Measurements from ENCODE around the gene OR5A2. TPM values are rescaled to one million over a fixed set of nuclear protein-coding genes. Genes with fewer than 3 reads are reported as not detected.
"Not testable (repeated sequence)": the region's sequence is repeated elsewhere in the genome, so short reads cannot be mapped to it uniquely, and the experiment has no call there.

Gene OR5A2
- polyA plus RNA-seq, 6 donors from 2014 or later = not detected

DNA sequence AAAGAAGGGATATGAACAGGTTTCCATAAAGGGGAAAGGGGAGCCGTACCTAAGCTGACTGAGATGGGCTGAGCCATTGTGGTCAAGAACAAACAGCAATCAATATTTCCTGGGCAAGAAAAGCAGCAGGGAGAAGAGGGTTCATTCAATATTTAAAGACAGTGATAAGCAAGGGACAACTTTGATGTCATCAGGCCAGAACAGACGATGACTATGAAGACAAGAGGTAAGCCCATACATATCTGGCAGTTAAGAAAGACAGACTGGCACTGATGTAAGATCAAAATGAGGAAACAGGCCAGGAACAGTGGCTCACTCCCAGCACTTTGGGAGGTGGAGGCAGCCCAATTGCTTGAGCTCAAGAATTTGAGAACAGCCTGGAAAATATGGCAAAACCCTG, 2.4 kb downstream of the OR5A2 start:
- Mint-ChIP-seq H3K27me3 (no peaks in the 10 kb centered on the region), H3K4me1 (peaks cover 10 to 34% (median 10%) of the 10 kb centered on the region in 3 donors), H3K9me3 (peaks cover 0 to 5% (median 0%) of the 10 kb centered on the region in 7 donors), H3K36me3 (peaks cover 0 to 8% of the 10 kb centered on the region in 2 donors), H3K27ac (peak overlapping the region in 1 of 6 donors; percentile 72), H3K4me3 (no peak overlapping the region)
- ATAC-seq (ENCODE audit: low read depth in 2 of 2) (no peak), DNase-seq (no peak)

DNA sequence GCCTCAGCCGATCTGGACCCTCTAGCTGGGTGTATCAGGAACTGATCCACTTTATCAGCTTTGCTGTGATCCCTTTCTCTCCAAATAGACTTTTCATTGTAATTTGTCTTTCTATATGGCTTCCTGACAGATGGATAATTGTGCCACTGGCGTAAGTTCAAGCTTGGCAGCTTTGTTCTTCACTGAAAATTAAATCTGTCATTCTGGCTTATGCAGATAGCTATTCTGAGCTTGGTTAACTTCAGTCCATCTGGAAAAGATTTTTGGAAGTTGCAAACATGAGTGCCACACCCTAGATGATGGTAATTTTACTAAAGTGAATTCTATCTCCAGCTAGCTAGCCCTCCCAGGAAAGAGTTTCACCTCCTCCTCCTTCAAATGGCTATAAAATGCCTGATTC, 8.1 kb downstream of the OR5A2 start:
- H3K27ac Mint-ChIP-seq = no peak overlapping the region

DNA sequence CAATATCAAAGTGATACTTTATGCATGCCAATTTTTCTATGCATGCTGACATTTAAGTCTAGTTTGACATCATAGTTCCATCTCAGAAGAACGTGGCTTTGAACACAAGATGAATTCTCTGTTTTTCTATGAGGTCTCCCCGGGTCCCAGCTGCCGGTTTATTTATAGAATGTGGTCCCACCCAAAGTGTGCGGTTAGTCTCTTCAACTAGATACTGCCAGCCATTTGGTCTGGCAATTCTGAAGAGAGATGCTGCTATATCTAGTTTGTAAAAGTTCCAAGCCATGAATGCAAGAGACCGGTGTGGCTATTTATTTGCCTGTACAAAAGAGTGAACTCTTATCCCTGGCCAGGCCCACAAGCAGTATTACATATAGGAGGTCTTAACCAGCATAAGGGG, 9.2 kb downstream of the OR5A2 start:
- H3K27ac Mint-ChIP-seq = peak overlapping the region; percentile 20 to 96 (median 84)
- H3K27me3 Mint-ChIP-seq = no peaks in the 10 kb centered on the region
- H3K4me1 Mint-ChIP-seq = peaks cover 45 to 51% (median 48%) of the 10 kb centered on the region in 3 donors
- ATAC-seq (ENCODE audit: low read depth in 2 of 2) (peak; percentile 76 to 77), DNase-seq (peak; percentile 56)
- peaks cover 0 to 8% of the 10 kb centered on the region in 2 donors for H3K36me3 Mint-ChIP-seq
- peaks cover 0 to 11% (median 7%) of the 10 kb centered on the region in 7 donors for H3K9me3 Mint-ChIP-seq
- H3K4me3 Mint-ChIP-seq = peak overlapping the region; percentile 31 to 85 (median 56)

More for the DNA sequence above, 8.1 kb downstream of the OR5A2 start:
- Mint-ChIP-seq H3K4me3 (peak overlapping the region in 1 of 8 donors; percentile 5), H3K36me3 (peaks cover 0 to 8% of the 10 kb centered on the region in 2 donors), H3K27me3 (no peaks in the 10 kb centered on the region), H3K4me1 (peaks cover 52 to 60% (median 56%) of the 10 kb centered on the region in 3 donors), H3K9me3 (peaks cover 0 to 11% (median 7%) of the 10 kb centered on the region in 7 donors)
- ATAC-seq (ENCODE audit: low read depth in 2 of 2) = no peak
- no peak for DNase-seq

DNA sequence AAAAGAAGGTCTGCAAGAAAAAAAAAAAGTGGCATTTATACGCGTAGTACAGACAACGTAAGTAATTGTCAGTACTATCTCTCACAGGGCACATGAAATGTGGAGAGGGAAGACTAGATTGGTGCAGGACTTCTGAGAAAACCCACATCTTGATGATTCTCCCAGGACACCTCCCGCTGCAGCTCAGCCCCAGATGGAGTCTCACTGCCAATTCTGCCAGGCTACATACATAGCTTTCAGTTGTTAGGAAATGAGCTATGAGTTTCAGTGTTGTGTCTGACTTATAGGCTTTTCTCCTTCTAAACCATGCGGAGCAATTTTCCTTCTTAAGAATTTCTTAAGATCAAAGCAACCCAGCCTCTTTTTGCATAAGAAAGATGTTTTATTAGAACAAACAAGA, 9.6 kb downstream of the OR5A2 start:
- Mint-ChIP-seq H3K27me3 (no peaks in the 10 kb centered on the region), H3K4me3 (peak overlapping the region; percentile 31 to 85 (median 56)), H3K4me1 (peaks cover 44 to 49% (median 47%) of the 10 kb centered on the region in 3 donors), H3K36me3 (peaks cover 0 to 8% of the 10 kb centered on the region in 2 donors), H3K9me3 (peaks cover 0 to 11% (median 7%) of the 10 kb centered on the region in 7 donors), H3K27ac (peak overlapping the region in 5 of 6 donors; percentile 20 to 96 (median 87))
- DNase-seq (no peak), ATAC-seq (ENCODE audit: low read depth in 2 of 2) (peak; percentile 30 to 37)

DNA sequence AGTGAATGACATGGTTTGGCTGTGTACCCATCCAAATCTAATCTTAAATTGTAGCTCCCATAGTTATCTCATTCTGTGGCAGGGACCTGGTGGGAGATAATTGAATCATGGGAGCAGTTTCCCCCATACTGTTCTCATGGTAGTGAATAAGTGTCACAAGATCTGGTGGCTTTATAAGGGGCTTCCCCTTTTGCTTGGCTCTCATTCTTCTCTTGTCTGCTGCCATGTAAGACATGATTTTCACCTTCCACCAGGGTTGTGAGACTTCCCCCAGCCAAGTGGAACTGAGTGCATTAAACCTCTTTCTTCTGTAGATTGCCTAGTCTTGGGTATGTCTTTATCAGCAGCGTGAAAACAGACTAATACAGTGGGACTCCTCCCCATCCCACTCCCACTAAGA, 11.1 kb downstream of the OR5A2 start:
- Mint-ChIP-seq H3K4me3 (peak overlapping the region in 3 of 8 donors; percentile 22 to 48 (median 32)), H3K27ac (peak overlapping the region in 3 of 6 donors; percentile 34 to 71 (median 40))

DNA sequence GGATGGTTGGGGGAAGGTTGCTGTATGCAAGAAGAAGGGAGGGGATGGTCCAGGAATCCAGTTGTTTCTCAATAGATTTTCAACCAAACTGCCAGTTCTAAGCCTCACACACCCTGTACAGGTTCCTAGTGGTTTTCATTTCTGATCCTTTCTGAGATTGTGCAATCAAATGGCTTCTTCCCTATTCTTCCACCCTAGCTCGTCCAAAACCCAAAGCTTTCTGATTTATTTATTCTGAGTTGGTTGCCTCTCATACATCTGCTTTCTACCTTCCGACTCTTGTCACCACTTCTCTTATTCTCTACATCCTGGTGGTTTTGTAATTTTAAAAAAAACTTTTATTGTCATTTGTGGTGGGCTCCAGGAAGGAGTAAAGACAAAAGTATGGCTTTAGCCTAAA, 12.6 kb downstream of the OR5A2 start:
- no peak for ATAC-seq (ENCODE audit: low read depth in 2 of 2)
- Mint-ChIP-seq H3K27me3 (no peaks in the 10 kb centered on the region), H3K36me3 (peaks cover 8 to 13% of the 10 kb centered on the region in 2 donors), H3K27ac (peak overlapping the region in 1 of 6 donors; percentile 22), H3K4me1 (peaks cover 38 to 43% (median 40%) of the 10 kb centered on the region in 3 donors), H3K4me3 (no peak overlapping the region), H3K9me3 (peaks cover 5 to 37% (median 21%) of the 10 kb centered on the region in 7 donors)
- no peak for DNase-seq

More for the DNA sequence above, 11.1 kb downstream of the OR5A2 start:
- H3K9me3 Mint-ChIP-seq = peaks cover 4 to 22% (median 9%) of the 10 kb centered on the region in 7 donors
- H3K27me3 Mint-ChIP-seq = no peaks in the 10 kb centered on the region
- ATAC-seq (ENCODE audit: low read depth in 2 of 2) (peak in 1 of 2 donors; percentile 42), DNase-seq (no peak)
- peaks cover 43 to 47% (median 44%) of the 10 kb centered on the region in 3 donors for H3K4me1 Mint-ChIP-seq
- peaks cover 5 to 6% of the 10 kb centered on the region in 2 donors for H3K36me3 Mint-ChIP-seq

DNA sequence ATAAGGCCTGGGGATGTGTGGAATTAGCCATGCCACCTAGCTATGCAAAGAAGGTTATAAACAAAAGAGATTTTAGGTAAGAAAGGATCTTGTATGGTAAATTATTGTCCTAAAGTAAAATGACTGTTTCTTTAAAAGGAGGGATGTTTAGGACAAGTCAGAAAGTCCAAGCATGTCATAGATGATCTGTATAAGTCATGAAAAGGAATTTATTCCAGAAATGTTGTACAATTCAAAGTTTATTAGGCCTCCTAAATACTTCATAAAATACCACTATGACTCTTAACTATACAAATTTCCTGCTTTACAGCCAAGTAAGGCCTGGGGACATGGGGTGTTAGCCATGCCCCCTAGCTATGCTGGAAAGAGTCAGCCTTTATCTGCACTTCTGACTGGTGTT, 22.7 kb downstream of the OR5A2 start:
- no peak overlapping the region for H3K4me3 Mint-ChIP-seq
- DNase-seq (no peak), ATAC-seq (ENCODE audit: low read depth in 2 of 2) (no peak)
- no peaks in the 10 kb centered on the region for H3K36me3 Mint-ChIP-seq
- no peak overlapping the region for H3K27ac Mint-ChIP-seq
- no peaks in the 10 kb centered on the region for H3K27me3 Mint-ChIP-seq
- peaks cover 0 to 34% (median 17%) of the 10 kb centered on the region in 7 donors for H3K9me3 Mint-ChIP-seq
- H3K4me1 Mint-ChIP-seq = no peaks in the 10 kb centered on the region

DNA sequence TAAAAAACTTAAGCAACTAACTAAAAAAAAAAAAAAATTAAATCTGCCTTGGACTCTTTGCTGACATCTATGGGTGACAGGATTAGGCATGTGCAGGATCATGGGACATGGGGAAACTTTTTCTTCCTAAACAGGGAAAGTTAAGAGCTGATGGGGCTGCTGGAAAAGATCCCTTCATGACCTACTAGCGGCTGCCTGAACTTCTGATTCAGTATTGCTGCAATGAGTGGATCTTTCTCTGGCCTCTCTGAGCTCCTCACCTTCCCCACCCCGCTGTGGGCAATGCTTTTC, 25.0 kb downstream of the OR5A2 start:
- Mint-ChIP-seq H3K27me3 (no peaks in the 10 kb centered on the region), H3K9me3 (peaks cover 0 to 17% (median 17%) of the 10 kb centered on the region in 7 donors), H3K4me3 (no peak overlapping the region), H3K27ac (no peak overlapping the region), H3K4me1 (no peaks in the 10 kb centered on the region), H3K36me3 (no peaks in the 10 kb centered on the region)
- DNase-seq (no peak), ATAC-seq (ENCODE audit: low read depth in 2 of 2) (no peak)

DNA sequence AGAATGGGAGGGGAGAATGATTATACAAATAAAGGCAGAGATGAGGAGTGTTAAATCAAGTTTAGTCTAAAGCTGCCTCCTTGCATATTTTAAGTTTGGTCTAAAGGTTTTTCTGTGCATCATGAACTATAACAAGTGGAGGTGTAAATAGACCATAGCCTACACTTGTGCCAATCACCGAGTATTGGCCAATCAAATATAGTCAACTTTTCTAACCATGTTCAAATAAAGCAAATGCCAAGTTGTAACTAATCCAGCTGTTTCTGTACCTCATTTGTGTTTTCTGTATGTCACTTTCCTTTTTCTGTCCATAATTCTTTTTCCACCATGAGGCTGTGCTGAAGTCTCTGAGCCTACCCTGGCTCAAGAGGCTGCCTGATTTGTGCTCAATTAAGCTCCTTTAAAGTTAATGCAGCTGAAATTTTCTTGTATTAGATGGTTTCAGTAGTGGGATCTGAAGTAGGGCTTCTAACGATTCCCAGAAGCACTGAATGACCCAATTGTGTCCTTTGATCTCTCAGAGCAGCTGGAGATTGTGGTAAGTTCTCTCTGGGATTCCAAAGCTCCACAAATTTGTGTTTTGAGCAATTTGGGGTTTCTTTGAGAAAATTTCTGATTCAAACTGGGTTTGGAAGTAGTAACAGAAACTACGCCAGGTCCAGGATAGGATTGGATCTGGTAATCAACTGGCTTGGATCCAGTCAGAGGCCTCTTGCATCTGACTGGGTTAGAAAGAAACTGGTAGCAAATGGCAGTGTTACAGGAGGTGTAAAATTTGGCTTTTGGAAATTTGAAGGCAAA, 25.6 kb downstream of the OR5A2 start:
- Mint-ChIP-seq H3K9me3 (peaks cover 0 to 17% (median 11%) of the 10 kb centered on the region in 7 donors), H3K4me3 (no peak overlapping the region), H3K27me3 (no peaks in the 10 kb centered on the region), H3K4me1 (no peaks in the 10 kb centered on the region), H3K36me3 (no peaks in the 10 kb centered on the region), H3K27ac (no peak overlapping the region)
- DNase-seq = no peak
- ATAC-seq (ENCODE audit: low read depth in 2 of 2) = no peak

DNA sequence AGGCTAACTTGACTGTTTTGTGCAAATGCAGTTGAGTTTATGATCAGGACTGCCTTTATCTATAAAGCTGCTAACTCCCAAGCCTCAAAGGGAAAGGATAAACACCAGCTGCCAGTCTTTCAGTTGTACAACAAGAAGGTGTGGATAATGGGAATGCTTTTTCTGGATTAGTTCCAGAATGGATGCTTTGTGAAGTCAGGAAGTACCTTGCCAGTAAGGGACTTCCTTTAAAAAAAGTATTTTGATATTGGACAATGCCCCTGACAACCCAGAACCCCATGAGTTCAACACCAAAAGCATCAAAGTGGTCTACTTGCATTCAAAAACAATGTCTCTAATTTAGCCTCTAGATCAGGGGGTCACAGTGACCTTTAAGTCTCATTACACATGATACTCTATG, 32.0 kb downstream of the OR5A2 start:
- DNase-seq = no peak
- H3K9me3 Mint-ChIP-seq = no peaks in the 10 kb centered on the region
- no peak overlapping the region for H3K4me3 Mint-ChIP-seq
- no peaks in the 10 kb centered on the region for H3K27me3 Mint-ChIP-seq
- no peak for ATAC-seq (ENCODE audit: low read depth in 2 of 2)
- no peaks in the 10 kb centered on the region for H3K4me1 Mint-ChIP-seq
- H3K36me3 Mint-ChIP-seq = no peaks in the 10 kb centered on the region
- no peak overlapping the region for H3K27ac Mint-ChIP-seq

DNA sequence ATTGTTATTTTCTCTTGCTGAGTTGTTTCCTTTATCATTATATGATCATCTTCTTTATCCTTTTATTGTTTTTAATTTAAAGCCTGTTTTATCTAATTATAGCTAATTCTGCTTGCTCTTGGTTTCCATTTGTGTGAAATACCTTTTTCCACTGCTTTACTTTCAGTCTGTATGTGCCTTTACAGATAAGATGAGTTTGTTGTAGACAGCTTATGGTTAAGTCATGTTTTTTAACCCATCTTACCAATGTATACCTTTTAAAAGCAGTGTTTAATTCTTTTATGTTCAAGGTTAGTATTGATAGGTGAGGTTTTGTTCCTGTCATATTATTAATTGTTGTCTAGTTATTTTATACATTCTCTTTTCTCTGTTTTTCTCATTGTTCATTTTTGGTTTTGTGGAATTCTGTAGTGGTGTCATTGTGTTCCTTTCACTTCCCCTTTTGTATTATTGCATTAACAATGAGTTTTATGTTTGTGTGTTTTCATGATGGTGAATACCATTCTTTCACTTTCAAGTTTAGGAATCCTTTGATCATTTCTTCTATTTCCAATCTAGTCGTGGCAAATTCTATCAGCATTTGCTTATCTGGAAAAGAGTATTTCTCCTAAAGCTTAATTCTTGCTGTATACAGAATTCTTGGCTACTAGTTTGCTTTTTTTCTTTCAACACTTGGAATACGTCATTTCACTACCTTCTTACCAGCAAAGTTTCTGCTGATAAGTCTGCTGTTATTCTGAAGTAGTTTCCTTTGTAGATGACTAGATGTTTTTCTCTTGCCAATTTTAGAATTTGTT, 45.8 kb downstream of the OR5A2 start:
- DNase-seq (peak; percentile 39), ATAC-seq (ENCODE audit: low read depth in 2 of 2) (peak; percentile 87 to 95)
- Mint-ChIP-seq H3K36me3 (no peaks in the 10 kb centered on the region), H3K27ac (peak overlapping the region; percentile 12 to 87 (median 72)), H3K9me3 (peaks cover 0 to 12% (median 4%) of the 10 kb centered on the region in 7 donors), H3K4me3 (peak overlapping the region in 7 of 8 donors; percentile 10 to 70 (median 34)), H3K27me3 (no peaks in the 10 kb centered on the region), H3K4me1 (peaks cover 18 to 31% (median 25%) of the 10 kb centered on the region in 3 donors)

DNA sequence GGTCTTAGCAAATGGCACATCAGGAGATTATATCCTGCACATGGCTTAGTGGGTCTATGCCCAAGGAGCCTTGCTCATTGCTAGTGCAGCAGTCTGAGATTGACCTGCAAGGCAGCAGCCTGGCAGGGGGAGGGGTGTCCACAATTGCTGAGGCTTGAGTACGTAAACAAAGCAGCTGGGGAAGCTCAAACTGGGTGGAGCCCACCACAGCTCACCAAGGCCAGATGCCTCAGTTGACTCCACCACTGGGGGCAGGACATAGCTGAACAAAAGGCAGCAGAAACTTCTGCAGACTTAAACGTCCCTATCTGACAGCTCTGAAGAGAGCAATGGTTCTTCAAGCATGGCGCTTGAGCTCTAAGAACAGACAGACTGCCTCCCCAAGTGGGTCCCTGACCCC, 53.9 kb downstream of the OR5A2 start:
- Mint-ChIP-seq H3K27ac (peak overlapping the region in 1 of 6 donors; percentile 51), H3K4me3 (peak overlapping the region in 2 of 8 donors; percentile 38 to 43), H3K9me3 (peaks cover 0 to 24% (median 7%) of the 10 kb centered on the region in 7 donors), H3K4me1 (peaks cover 32 to 52% (median 38%) of the 10 kb centered on the region in 3 donors), H3K36me3 (peaks cover 14 to 15% of the 10 kb centered on the region in 2 donors)
- not testable (repeated sequence) for H3K27me3 Mint-ChIP-seq
- DNase-seq (peak; percentile 35), ATAC-seq (ENCODE audit: low read depth in 2 of 2) (peak; percentile 35 to 46)

DNA sequence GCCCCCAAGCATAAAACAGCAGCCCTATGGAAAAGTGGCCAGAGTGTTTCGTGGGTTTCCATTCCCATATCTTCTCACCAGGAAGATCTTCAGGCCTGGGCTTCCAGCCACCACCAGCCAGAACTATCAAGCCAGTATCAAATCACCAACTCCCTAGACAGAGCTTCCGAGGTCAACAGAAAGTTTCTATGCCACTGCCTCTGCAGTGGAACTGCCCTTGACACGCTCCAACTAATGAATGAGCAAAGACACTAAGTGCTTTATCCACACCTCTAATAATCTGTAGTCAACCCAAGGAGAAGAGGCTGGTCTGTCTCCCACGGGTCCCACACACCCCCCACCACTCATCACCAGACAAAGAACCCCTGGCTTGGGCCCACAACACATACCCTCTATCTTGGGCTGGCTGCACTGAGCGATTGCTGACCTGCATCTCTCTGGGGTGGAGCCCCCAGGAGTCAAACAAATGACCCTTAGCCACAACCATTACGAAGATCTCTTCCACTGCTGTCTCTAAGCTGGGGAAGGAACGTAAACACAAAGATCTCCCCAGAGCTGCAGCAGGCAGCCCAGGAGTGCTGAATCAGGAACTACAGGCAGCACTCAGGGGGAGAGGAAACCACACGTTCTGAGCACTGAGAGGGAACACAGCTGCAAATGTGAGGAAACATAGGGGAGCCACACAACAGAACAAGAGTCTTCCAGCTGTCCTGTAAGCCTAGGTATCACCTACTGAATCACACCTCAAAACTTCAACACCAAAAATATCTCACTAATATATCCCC, 57.8 kb downstream of the OR5A2 start:
- peak; percentile 51 for DNase-seq
- peak overlapping the region in 7 of 8 donors; percentile 73 to 86 (median 82) for H3K4me3 Mint-ChIP-seq

More for the DNA sequence above, 57.8 kb downstream of the OR5A2 start:
- H3K36me3 Mint-ChIP-seq = peaks cover 6 to 14% of the 10 kb centered on the region in 2 donors
- no peaks in the 10 kb centered on the region for H3K27me3 Mint-ChIP-seq
- H3K4me1 Mint-ChIP-seq = peaks cover 32 to 41% (median 38%) of the 10 kb centered on the region in 3 donors
- H3K9me3 Mint-ChIP-seq = peaks cover 0 to 20% (median 7%) of the 10 kb centered on the region in 7 donors
- H3K27ac Mint-ChIP-seq = peak overlapping the region; percentile 58 to 89 (median 80)
- ATAC-seq (ENCODE audit: low read depth in 2 of 2) = peak; percentile 95 to 96

Data from naive B cell (primary cell).